ENCODE data around the gene PEMT. TPM values are rescaled to one million over a fixed set of nuclear protein-coding genes. Genes with fewer than 3 reads are reported as not detected.

The PEMT gene
- total and polyA plus RNA-seq, 5 experiments from 2014 or later: 15.2 to 31.3 (median 27.5) TPM

GRCh38 chr17:17481860-17482259 is 109.6 kb downstream of the PEMT start:
- Mint-ChIP-seq H3K27me3 (no peaks in the 10 kb centered on the region), H3K9me3 (no peaks in the 10 kb centered on the region), H3K27ac (peak overlapping the region in 1 of 10 donors; percentile 69), H3K4me3 (no peak overlapping the region), H3K36me3 (peaks cover 0 to 31% (median 4%) of the 10 kb centered on the region in 3 donors), H3K4me1 (peaks cover 30 to 79% (median 62%) of the 10 kb centered on the region in 4 donors)
- ATAC-seq (no peak), DNase-seq (no peak)
- POLR2A ChIA-PET: no interaction called here

- H3K27me3 Mint-ChIP-seq: peaks cover 0 to 1% (median 0%) of the 10 kb centered on the region in 5 donors
- DNase-seq: no peak
- POLR2A ChIA-PET: interaction anchor here (0.7 kb wide), 1 partner anchor 13 kb away, joined by 3 read pairs; no protein-coding TSS in a partner anchor
- H3K27ac Mint-ChIP-seq: peak overlapping the region in 6 of 10 donors; percentile 42 to 87 (median 72)
- no peak for ATAC-seq
- peaks cover 0 to 31% (median 4%) of the 10 kb centered on the region in 3 donors for H3K36me3 Mint-ChIP-seq
- H3K4me3 Mint-ChIP-seq: peak overlapping the region in 7 of 10 donors; percentile 15 to 58 (median 43)
- H3K9me3 Mint-ChIP-seq: no peaks in the 10 kb centered on the region
- H3K4me1 Mint-ChIP-seq: peaks cover 30 to 80% (median 64%) of the 10 kb centered on the region in 4 donors
These were observed 110.8 kb downstream of the PEMT start for GRCh38 chr17:17480593-17481148.

GRCh38 chr17:17479209-17479608 is 112.3 kb downstream of the PEMT start:
- DNase-seq: no peak
- Mint-ChIP-seq H3K36me3 (peaks cover 0 to 27% (median 0%) of the 10 kb centered on the region in 3 donors), H3K4me3 (peak overlapping the region in 4 of 10 donors; percentile 22 to 38 (median 34)), H3K4me1 (peaks cover 26 to 70% (median 56%) of the 10 kb centered on the region in 4 donors), H3K9me3 (no peaks in the 10 kb centered on the region), H3K27ac (no peak overlapping the region), H3K27me3 (peaks cover 0 to 1% (median 0%) of the 10 kb centered on the region in 5 donors)
- POLR2A ChIA-PET: interaction anchor here (1.0 kb wide), 1 partner anchor 17 kb away, joined by 3 read pairs; the partner anchor contains the start of gene RASD1
- ATAC-seq: no peak

- DNase-seq (peak; percentile 92 to 97 (median 95)), ATAC-seq (peak; percentile 97 to 98)
- Mint-ChIP-seq H3K27ac (peak within 1 kb of the TSS; percentile 75 to 97 (median 90)), H3K27me3 (peaks cover 0 to 2% (median 0%) of the 10 kb centered on the region in 5 donors), H3K36me3 (peaks cover 0 to 15% (median 0%) of the 10 kb centered on the region in 3 donors), H3K9me3 (no peaks in the 10 kb centered on the region), H3K4me1 (peaks cover 18 to 54% (median 45%) of the 10 kb centered on the region in 4 donors), H3K4me3 (peak within 1 kb of the TSS; percentile 83 to 93 (median 89))
- POLR2A ChIA-PET: interaction anchor here (1.0 kb wide), 1 partner anchor 15 kb away, joined by 3 read pairs; no protein-coding TSS in a partner anchor
These were observed 114.5 kb downstream of the PEMT start, which contains the start of gene MED9 for GRCh38 chr17:17476865-17477467. TSS of gene MED9 (plus strand) at chr17:17477000. CDS start at chr17:17477042, 42 bp downstream.

- H3K27ac Mint-ChIP-seq: no peak overlapping the region
- H3K9me3 Mint-ChIP-seq: no peaks in the 10 kb centered on the region
- DNase-seq (no peak), ATAC-seq (no peak)
- peaks cover 0 to 2% (median 0%) of the 10 kb centered on the region in 5 donors for H3K27me3 Mint-ChIP-seq
- no peak overlapping the region for H3K4me3 Mint-ChIP-seq
- POLR2A ChIA-PET: interaction anchor here (0.7 kb wide), 1 partner anchor 83 kb away, joined by 3 read pairs; no protein-coding TSS in a partner anchor
- H3K4me1 Mint-ChIP-seq: peaks cover 4 to 30% (median 22%) of the 10 kb centered on the region in 4 donors
- no peaks in the 10 kb centered on the region for H3K36me3 Mint-ChIP-seq
These were observed 117.2 kb downstream of the PEMT start for GRCh38 chr17:17474341-17474740.

GRCh38 chr17:17472333-17472920 is 119.1 kb downstream of the PEMT start:
- Mint-ChIP-seq H3K4me3 (no peak overlapping the region), H3K9me3 (no peaks in the 10 kb centered on the region), H3K27ac (no peak overlapping the region), H3K27me3 (peaks cover 0 to 2% (median 0%) of the 10 kb centered on the region in 5 donors), H3K4me1 (peaks cover 2 to 13% (median 9%) of the 10 kb centered on the region in 4 donors), H3K36me3 (no peaks in the 10 kb centered on the region)
- POLR2A ChIA-PET: interaction anchor here (1.0 kb wide), 1 partner anchor 24 kb away, joined by 3 read pairs; no protein-coding TSS in a partner anchor
- DNase-seq: no peak
- no peak for ATAC-seq

- DNase-seq (no peak), ATAC-seq (no peak)
- POLR2A ChIA-PET: no interaction called here
- no peaks in the 10 kb centered on the region for H3K36me3 Mint-ChIP-seq
- H3K4me1 Mint-ChIP-seq: no peaks in the 10 kb centered on the region
- no peaks in the 10 kb centered on the region for H3K9me3 Mint-ChIP-seq
- peaks cover 0 to 4% (median under 1%) of the 10 kb centered on the region in 5 donors for H3K27me3 Mint-ChIP-seq
- no peak overlapping the region for H3K27ac Mint-ChIP-seq
- H3K4me3 Mint-ChIP-seq: no peak overlapping the region
These were observed 121.5 kb downstream of the PEMT start for GRCh38 chr17:17469996-17470395.

GRCh38 chr17:17469358-17469757 is 122.2 kb downstream of the PEMT start:
- Mint-ChIP-seq H3K27ac (no peak overlapping the region), H3K4me3 (no peak overlapping the region), H3K27me3 (peaks cover 0 to 8% (median 4%) of the 10 kb centered on the region in 5 donors), H3K9me3 (no peaks in the 10 kb centered on the region), H3K36me3 (no peaks in the 10 kb centered on the region), H3K4me1 (no peaks in the 10 kb centered on the region)
- no peak for ATAC-seq
- no peak for DNase-seq
- POLR2A ChIA-PET: no interaction called here

- Mint-ChIP-seq H3K4me3 (no peak overlapping the region), H3K9me3 (no peaks in the 10 kb centered on the region), H3K4me1 (no peaks in the 10 kb centered on the region), H3K27ac (peak overlapping the region in 2 of 10 donors; percentile 18 to 43), H3K27me3 (peaks cover 0 to 13% (median 2%) of the 10 kb centered on the region in 5 donors), H3K36me3 (no peaks in the 10 kb centered on the region)
- POLR2A ChIA-PET: interaction anchor here (0.6 kb wide), 1 partner anchor 12 kb away, joined by 3 read pairs; no protein-coding TSS in a partner anchor
- ATAC-seq (no peak), DNase-seq (no peak)
These were observed 123.1 kb downstream of the PEMT start for GRCh38 chr17:17468217-17469010.

GRCh38 chr17:17467720-17468119 is 123.8 kb downstream of the PEMT start:
- Mint-ChIP-seq H3K4me1 (no peaks in the 10 kb centered on the region), H3K27ac (no peak overlapping the region), H3K9me3 (no peaks in the 10 kb centered on the region), H3K4me3 (no peak overlapping the region), H3K27me3 (peaks cover 0 to 13% (median 2%) of the 10 kb centered on the region in 5 donors), H3K36me3 (no peaks in the 10 kb centered on the region)
- POLR2A ChIA-PET: interaction anchor here (0.6 kb wide), 1 partner anchor 13 kb away, joined by 3 read pairs; no protein-coding TSS in a partner anchor
- no peak for DNase-seq
- no peak for ATAC-seq

- H3K9me3 Mint-ChIP-seq: no peaks in the 10 kb centered on the region
- POLR2A ChIA-PET: interaction anchor here (1.2 kb wide), 1 partner anchor 18 kb away, joined by 3 read pairs; no protein-coding TSS in a partner anchor
- no peaks in the 10 kb centered on the region for H3K36me3 Mint-ChIP-seq
- H3K27me3 Mint-ChIP-seq: peaks cover 0 to 13% (median 2%) of the 10 kb centered on the region in 5 donors
- no peaks in the 10 kb centered on the region for H3K4me1 Mint-ChIP-seq
- ATAC-seq: no peak
- no peak for DNase-seq
- no peak overlapping the region for H3K4me3 Mint-ChIP-seq
- no peak overlapping the region for H3K27ac Mint-ChIP-seq
These were observed 124.5 kb downstream of the PEMT start for GRCh38 chr17:17467016-17467415.

GRCh38 chr17:17466511-17466910 is 125.0 kb downstream of the PEMT start:
- no peak overlapping the region for H3K27ac Mint-ChIP-seq
- no peaks in the 10 kb centered on the region for H3K4me1 Mint-ChIP-seq
- H3K27me3 Mint-ChIP-seq: peaks cover 0 to 13% (median 2%) of the 10 kb centered on the region in 5 donors
- POLR2A ChIA-PET: interaction anchor here (1.2 kb wide), 1 partner anchor 18 kb away, joined by 3 read pairs; no protein-coding TSS in a partner anchor
- DNase-seq: no peak
- no peak overlapping the region for H3K4me3 Mint-ChIP-seq
- ATAC-seq: no peak
- H3K9me3 Mint-ChIP-seq: no peaks in the 10 kb centered on the region
- no peaks in the 10 kb centered on the region for H3K36me3 Mint-ChIP-seq

Measured in naive thymus-derived CD8-positive, alpha-beta T cell (primary cell).